Stomach (tissue), 4 donors: ENCODE data around the gene SSH2.

Experiments
- EP300 ChIP-seq: sonication (generic); formaldehyde crosslinking; IDR thresholded peaks from one replicate; pipeline ENCODE4 v1.6.1; 2017; ENCODE audit warnings: antibody characterized with exemption
- POLR2A ChIP-seq, 4 donors: fragments of 450-650 bp; IDR thresholded peaks; one replicate each; pipeline ENCODE4 v1.6.1; 2016; ENCODE audit warnings: antibody characterized with exemption in 4 of 4, control low read depth in 2 of 4, mild to moderate bottlenecking in 1 of 4, moderate library complexity in 1 of 4
- POLR2AphosphoS5 ChIP-seq, 3 donors: sonication (generic); formaldehyde crosslinking; IDR thresholded peaks; one replicate each; pipeline ENCODE4 v1.6.1; 2016; ENCODE audit warnings: antibody characterized with exemption in 3 of 3
- TF ChIP-seq, protein P1 (sequence below), 7 experiments: fragments of 450-650 bp in 4 of 7; fragments of 200-600 bp in 3 of 7; sonication (generic) in 3 of 7; IDR thresholded peaks; one replicate each; pipeline ENCODE4 v1.5.1; 2016 to 2019; ENCODE audit warnings: antibody characterized with exemption in 7 of 7, control low read depth in 2 of 7, mild to moderate bottlenecking in 1 of 7

- TF ChIP-seq, protein P1, sequence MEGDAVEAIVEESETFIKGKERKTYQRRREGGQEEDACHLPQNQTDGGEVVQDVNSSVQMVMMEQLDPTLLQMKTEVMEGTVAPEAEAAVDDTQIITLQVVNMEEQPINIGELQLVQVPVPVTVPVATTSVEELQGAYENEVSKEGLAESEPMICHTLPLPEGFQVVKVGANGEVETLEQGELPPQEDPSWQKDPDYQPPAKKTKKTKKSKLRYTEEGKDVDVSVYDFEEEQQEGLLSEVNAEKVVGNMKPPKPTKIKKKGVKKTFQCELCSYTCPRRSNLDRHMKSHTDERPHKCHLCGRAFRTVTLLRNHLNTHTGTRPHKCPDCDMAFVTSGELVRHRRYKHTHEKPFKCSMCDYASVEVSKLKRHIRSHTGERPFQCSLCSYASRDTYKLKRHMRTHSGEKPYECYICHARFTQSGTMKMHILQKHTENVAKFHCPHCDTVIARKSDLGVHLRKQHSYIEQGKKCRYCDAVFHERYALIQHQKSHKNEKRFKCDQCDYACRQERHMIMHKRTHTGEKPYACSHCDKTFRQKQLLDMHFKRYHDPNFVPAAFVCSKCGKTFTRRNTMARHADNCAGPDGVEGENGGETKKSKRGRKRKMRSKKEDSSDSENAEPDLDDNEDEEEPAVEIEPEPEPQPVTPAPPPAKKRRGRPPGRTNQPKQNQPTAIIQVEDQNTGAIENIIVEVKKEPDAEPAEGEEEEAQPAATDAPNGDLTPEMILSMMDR (IDR thresholded peaks at IDR 0.05), result no peak
- TF ChIP-seq POLR2AphosphoS5 (IDR thresholded peaks at IDR 0.05), result no peak
- TF ChIP-seq EP300, result no peak
- TF ChIP-seq POLR2A (IDR thresholded peaks at IDR 0.05), result no peak
Observed at GRCh38 chr17:29956225-29956624, 26.2 kb upstream of the SSH2 start.
